Activated T-cell treated with anti-CD3 and anti-CD28 coated beads for 24 hours (primary cell): ENCODE data around the gene CAMTA1.

Experiments
- DNase-seq: peaks from one replicate; pipeline ENCODE4 v3.0.0-alpha.2; 2020; ENCODE audit warnings: low read depth

Gene CAMTA1

DNA sequence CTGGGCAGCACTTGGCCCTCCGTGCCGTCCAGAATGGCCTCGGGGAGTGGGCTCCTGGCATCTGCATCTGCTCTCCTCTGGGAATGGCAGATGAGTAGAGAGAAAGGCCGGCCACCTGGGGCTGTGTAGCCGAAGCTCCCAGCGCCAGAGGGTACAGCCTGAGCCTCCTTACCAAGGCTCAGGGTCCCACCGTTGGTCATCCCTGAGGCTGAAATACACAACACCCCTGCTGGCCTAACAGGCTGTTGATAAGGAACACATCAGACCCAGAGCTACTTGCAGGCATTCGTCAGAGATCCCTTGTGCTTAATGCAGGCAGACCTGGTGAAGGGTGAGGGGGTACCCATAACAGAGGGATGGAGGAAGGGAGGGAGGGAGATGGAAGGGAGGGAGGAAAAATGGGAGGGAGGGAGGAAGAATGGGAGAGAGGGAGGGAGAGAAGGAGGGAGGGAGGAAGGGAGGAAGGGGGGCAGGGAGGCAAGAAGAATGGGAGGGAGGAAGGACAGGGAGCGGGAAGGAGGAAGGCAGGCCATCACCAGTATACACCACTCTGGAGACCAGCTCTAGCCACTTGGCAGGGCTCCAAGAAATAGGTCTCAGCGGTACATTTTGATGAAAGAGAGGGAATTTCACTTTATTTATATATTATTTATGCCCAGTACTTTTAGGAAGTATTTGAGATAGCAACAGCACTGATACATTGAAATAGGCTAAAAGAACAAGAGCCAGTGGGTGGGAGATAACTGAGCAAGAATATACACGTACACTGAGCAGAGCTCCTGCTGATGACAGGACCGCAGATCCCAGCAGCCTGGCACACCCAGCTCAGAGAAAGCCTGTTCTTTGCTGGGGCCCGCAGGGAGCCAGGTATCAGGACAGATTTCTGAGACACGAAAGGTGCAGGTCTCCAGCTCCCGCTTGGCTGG, 670.8 kb downstream of the CAMTA1 start:
- no peak for DNase-seq

DNA sequence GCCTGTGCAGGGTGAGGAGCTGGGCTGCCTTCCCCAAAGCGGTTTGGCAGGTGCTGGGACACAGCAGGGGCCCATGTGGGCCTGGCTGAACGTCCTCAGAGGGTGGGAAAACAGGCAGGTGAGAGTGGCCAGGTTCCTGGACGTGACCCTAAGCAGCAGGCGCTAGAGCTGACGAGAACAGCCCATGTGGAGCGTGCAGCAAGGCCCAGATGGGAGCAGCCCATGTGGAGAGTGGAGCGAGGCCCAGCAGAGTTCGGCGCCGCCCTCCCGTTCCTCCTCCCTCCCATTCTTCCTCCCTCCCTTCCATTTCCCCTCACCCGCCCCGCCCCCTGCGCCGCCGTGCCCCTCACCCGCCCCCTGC, 671.4 kb downstream of the CAMTA1 start:
- DNase-seq, result no peak

DNA sequence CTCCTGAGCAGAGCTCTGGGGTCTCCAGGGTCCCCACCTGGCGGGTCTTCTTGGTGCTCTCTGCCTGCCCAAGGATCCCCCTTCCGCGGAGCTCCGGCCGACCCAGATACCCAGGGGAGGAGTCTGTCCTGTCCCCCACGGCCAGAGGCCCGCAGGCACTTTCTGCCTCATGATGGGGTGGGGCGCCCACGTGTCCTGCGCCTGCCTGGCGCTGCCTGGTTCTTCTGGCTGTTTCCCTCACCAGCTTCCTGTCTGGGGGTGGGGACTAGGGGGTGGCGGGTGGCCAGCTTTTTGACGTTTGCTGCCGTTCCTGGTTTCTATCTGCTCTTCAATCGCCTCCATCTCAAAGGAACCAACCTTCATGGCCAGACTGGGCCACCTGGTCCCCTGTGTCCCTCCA, 672.6 kb downstream of the CAMTA1 start:
- DNase-seq, result no peak

DNA sequence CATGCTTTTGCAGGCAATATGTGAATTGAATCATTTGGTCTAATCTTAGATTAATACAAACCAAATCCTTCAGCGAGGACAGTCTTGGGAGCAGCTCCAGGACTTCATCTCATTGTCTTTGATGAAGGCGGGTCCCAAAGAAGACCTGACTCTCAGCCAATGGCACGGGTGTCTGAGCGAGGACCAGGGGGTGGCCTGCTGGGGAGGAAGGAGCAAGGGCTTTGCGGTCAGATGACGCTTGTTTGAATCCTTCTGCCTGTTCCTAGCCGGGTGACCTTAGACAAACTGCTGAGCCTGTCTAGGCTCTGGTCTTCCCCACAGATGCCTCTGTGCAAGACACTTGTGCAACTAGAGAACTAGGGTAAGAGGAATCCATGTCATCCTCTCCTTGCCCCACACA, 673.7 kb downstream of the CAMTA1 start:
- no peak for DNase-seq

DNA sequence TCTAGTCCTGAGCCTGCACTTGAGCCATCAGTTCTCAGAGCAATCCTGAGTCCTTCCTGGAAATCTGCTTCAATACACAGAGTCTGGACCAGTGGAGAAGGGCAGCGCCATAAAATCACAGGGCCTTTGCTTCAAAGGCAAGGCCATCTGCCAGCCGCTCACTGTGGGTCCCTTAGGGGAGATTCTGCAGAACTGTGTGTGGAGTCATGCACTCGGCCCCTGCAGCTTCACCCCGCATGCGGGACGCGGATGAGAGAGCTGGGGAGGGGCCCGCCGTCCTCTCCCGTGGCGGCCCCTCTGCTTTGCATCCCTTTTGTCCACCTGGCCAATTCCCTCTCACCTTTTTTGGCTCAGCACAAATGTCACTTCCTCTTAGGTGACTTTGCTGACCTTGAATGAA, 674.7 kb downstream of the CAMTA1 start:
- DNase-seq, result no peak

DNA sequence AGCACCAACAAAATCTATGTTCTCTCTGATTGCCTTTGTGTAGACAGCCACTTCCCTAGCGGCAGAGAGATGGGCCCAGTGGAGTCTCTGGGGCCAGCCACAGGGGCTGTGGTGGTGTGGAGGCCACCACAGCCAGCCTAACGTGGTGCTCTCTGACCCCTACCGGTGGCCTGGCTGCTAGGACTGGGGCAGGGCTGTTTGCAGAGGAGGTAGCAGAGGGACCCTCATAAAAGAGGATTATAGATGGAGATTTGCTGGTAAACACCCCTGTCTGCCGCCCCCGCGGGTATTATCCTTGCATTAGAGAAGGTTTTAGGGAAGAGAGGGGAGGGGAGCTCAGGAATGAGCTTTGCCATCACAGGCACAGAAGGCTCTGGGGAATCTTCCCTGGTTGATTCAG, 675.6 kb downstream of the CAMTA1 start:
- no peak for DNase-seq

DNA sequence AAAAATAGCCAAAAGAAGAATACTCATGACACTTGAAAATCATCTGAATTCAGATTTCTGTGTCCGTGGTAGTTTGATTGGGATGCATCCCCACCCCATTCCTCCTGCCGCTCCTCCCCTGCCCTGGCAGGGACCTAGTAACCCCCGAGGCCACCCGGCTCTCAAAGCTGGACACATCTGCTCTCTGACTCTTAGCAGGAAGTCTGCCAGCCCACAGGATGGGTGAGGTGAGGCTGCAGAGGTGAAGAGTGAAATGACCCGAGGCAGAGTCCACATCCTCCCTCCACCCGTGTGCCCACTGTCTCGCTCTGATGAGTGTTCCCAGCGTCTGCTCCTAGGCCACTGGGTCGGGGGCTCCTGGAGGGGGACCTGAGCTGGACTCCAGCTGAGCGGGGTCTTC, 677.4 kb downstream of the CAMTA1 start:
- DNase-seq, result no peak

DNA sequence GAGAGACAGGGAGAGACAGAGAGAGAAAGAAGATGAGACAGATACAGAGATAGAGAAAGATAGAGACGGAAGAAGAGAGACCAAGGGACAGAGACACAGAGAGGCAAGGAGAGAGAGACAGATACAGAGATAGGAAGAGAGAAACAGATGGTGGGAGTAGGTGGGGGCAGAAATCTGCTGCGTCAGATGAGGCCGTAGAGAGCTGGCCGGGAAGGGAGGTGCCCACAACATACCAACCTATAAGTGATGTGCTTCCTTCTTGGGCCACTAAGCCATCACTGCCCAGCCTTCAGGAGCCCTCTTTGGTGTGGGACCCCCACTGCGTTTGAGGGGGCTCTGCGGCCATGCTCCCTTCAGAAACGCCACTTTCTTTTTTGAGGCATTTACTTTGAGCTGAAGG, 678.3 kb downstream of the CAMTA1 start:
- DNase-seq, result no peak

DNA sequence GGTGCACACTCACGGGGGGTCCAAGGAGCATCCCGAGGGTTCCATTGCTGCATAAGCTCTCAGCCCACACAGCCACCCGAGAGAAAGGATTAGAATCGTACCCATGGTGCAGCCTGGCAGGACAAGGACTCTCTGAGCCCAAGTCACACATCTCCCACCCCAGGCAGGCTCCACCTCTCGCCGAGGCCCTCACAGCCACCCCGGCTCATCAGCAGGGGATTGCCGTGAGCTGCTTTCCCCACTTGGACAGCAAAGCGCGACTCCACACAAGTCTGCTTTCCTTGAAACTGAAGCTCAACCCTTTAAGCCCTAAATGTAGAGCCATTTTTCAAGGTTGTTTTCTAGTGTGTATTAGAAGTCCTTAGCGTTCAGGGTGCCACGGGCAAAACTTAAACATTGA, 679.5 kb downstream of the CAMTA1 start:
- no peak for DNase-seq

DNA sequence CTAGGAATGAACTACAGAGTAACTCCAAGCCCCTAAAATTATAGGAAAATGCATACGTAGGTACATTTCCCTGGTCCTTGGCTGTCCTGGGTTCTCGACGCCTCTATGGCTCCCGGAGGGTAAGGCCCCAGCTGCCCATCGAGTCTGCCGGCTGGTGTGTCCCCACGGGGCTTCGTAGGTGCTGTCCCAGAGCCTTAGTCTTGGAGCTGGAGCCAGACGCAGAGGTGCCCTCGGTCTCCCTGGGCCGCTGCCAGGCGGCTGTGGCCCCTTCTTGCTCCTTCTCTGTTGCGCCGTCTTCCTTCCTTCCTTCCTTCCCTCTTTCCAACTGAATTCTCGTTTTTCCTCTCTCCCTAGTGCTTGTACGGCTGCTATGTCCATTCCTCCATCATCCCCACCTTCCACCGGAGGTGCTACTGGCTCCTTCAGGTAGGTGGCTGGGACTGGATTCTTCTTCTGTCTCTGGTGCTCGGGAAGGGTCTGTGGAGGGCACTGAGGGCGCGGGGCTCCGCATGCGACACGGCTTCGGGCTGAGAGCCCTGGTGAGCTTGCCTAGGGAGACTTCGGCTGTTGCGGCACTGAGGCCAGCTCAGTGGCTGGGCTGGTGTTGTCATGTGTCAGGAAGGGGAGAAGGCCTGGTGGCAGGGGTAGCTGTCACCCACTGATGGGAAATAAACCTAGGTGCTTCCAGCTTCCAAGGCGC, 682.4 kb downstream of the CAMTA1 start:
- no peak for DNase-seq

DNA sequence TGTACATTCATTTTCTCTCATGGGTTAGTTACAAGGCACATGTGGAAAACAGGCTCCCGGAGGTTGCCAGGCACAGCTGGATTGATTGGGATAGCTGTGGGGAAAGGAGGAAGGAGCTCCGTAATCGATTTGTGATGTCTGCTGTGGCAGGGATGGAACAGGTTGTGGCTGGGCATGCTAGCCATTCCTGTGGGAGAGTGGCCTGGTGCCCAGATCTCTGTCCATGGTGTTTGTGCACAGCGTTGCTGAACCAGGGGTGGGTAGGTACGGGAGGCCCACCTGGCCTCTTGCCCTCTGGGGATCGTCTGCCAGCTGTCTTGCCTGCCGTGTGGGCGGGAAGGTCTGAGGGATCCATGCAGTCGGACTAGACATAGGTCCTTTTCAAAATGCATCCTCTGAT, 683.0 kb downstream of the CAMTA1 start:
- no peak for DNase-seq

DNA sequence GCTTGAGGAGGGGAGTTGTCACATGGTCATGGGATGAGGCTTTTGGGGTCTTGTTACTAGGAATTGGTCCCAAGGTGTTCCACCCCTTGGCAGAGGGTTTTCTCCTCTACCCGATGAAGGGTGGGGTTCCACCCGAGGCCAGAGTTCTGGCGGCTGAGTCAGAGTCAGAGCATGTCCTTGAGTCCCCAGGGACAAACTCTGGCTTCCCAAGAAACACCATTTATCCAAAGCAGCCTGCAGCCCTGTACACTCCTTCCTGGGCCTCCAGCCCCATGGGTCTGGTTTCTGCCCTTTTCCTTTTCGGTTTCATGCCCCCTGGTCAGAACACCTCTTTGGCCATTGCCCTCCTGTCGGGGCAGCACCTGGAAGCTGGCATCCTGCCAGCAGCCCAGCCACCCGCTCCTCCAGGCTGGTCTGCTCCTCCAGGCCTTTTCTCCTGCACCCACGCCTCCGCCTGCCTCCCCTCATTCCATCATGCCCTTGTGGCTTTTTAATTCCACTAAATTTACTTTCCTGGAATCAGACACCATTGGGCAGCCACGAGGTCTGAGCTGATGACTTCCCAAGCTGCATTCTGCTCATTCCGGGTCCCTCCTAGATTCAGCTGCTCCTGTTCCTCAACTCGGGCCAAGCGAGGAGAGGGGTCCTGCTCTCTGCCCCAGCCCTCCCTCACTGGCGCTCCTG, 684.1 kb downstream of the CAMTA1 start:
- DNase-seq, result no peak

DNA sequence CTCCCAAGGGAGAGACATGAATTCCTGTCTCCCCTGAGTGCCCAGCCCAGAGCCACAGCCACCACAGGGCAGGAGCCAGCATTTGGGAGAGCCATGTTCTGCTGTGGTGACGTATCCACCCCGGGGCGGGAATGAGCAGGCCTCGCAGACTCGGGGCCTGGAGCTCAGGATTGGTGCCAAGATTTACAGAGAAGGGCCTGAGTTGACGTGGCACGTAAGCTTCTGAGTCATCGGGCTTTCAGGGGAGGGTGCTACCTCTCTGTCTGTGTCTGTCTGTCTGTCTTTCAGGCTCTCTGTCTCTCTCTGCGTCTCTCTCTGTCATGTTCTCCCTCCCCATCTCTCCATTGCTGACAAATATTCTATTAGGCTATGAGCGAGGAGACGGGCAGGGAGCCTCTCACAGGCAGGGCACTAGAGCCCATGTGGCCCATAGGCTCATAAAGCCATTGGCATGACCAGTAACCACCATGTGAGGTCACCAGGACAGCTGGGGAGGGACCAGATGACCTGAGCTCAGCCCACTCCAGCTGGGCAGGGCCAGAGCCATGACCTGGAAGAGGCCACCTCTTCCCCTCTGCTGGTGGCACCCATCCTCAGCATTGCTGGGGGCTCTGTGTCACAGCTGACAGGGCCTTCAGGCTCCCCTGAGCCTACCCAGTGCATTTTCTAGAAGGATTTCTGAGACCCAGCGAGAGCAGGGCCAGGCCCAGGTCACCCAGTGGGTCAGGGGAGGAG, 685.8 kb downstream of the CAMTA1 start:
- no peak for DNase-seq

DNA sequence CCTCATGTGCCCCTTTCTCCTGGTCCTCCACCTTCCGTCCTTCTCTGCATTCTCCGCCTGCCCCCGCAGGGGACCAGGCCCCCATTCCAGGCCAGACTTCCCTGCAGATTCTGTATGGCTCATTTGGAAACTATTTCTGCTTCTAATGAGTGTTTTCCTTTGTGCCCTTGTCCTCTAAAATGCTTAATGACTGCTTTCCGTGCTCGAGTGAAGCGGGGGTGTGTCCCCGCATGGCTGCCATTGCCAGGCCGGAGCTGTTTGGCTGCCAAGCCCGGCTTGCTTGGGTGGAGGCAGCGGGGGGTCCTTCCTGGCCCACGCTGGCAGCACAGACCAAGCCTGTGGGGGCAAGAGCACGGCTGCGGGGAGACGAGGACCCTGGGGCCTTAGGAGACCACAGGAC, 686.6 kb downstream of the CAMTA1 start:
- no peak for DNase-seq

DNA sequence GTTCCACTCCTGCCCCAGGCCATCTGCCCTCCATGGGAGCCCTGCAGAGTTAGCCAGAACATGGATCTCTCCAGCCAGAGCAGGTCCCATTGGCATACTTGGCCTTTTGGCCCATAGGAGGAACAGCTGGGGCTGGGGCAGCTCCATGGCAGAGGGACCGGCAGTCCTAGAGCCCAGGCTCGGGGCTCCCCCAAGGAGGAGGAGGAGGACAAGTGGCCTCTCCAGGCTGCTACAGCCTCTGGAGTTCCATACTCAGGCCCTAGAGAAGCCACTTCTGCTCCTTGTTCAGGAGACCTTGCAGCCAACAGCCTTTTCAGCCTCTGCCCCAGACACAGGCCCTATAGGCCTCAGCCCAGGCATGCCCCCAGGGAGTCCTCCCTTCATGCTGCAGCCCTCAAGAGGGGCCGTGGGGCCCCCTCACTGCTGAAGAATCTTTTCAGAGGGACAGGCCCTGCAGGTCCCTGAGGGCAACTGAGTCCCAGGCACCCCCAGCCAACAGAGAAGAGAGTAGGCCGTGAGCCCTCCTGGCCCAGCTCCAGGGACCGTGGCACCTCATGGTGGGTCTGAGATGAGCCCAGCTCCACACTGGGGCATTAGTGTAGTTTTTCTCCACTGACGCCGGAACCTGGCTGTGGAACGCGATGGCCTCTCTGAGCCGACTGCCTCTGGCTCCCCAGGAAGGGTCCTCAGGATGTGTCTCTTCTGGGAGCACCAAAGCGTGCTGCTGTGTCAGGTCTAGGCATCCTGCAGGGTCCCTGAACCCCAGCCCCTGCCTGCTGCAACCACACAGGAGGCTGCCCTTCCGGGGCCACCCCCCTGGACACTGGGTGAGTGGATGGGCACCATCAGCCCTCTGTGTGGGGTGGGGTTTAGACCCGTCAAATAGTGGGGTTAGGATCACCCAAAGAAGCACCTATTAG, 688.2 kb downstream of the CAMTA1 start:
- DNase-seq, result no peak

DNA sequence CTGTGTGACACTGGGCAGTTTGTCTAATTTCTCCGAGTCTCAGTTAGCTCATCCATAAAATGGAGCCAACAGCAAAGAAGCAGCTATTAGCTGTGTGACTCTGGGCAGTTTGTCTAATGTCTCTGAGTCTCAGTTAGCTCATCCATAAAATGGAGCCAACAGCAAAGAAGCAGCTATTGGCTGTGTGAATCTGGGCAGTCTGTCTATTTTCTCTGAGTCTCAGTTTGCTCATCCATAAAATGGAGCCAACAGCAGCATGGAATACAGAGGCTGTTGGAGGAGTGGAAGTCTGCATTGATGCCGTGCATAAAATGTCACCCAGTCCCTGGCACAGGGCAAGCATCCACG, 688.9 kb downstream of the CAMTA1 start:
- no peak for DNase-seq

DNA sequence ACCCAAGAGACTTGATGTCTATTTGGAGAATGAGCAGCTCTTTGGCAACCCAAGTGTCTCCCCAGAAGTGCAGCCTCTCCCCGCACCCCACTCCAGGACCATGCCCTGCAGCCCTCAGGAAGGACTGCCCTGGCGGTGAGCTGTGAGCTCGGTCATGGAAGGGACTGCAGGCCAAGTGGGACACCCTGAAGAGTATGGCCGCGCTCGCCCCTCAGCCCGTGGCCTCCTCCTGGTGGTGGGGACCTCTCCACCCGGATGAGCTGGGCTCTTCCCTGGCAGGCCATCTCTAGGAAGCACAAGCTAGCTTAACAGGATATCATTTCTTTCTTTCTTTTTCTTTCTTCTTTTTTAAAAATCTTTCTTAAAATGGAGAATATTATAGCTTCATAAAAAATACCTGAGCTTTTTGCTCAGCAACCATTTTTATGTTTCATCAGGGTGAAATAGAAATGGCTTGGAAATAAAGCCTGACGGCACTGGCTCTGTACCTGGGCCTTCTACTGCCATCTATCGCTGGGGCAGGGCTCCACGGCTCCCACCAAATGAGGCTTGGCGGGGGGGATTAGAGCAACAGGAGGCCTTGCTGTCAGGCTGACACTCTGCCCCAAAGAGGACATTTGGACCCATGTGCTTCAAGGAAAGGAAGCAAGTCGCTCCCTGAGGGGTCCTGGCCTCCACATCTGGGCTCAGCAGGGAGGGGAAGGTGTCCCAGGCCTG, 689.7 kb downstream of the CAMTA1 start:
- no peak for DNase-seq

DNA sequence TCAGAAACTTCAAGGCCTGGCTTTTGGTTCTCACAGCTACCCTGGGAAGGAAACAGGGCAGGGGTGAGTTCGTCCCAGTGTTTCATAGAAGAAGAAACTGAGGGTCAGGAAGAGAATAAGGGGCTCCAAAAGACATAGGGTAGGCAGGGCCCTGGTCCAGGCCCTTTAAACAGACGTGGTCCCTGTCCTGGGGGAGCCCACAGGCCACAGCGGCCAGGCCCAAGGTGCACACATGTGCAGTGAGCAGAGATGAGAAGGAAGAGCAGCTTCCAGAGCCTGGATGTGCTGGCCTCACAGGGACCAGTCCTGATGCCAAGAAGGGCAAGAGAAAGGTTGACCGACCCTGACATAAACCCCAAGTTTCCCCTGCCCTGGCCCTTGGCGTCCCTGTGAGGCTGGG, 690.4 kb downstream of the CAMTA1 start:
- no peak for DNase-seq

DNA sequence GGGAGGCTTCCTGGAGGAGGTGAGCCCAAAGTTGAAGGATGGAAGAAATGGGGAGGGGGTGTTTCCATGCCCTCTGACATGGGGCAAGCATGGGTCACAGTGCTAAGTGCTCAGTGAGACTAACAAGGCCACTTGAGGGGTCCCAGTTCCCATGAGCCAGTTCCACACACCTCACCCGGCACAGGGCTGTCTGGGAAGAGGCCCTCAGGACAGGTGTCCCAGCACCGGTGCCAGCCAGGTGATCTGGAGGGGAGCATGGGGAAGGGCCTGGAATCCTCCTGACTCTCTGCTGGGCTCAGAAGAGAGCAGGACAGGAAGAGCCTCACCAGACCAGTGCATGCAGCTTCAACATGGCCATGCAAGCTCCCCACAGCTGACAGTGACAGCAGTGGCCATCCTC, 691.1 kb downstream of the CAMTA1 start:
- DNase-seq, result no peak

DNA sequence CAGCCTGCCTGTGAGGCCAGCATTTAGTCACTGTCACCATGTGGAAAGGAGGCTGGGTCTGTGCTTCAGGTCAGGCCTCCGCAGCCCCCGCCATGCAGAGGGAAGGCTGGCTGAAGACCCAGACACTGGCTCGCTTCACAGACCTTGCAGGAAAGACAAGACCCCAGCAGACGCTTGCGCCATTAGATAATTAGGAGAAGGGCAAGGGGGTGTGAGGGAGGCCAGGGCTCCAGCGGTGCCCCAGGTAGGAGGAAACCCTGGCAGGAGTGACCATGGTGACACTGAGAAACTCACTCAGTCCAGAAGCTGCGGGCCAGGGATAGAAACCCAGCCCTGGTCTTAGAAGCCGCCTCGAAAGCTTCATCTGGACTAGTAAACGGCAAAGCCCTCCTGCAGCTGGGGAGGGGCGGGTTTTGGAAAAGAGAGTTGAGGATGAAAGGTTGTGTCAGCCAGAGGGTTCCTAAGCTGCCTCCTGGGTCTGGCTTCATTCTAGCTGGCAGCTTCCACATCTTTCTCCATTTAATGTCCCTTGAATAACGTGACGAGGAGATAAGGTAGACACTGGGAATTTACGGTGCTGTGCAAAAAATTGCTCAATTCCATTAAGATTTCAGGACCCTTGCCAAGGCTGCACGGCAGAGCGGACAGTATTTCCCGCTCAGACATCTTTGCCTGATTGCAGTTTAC, 691.8 kb downstream of the CAMTA1 start:
- no peak for DNase-seq
